GM12891 (cell line): Measurements from ENCODE around the gene ADAM29.

ENCODE experiments used
- POLR2A ChIP-seq: IDR thresholded peaks from 2 replicates; pipeline ENCODE4 v1.6.1; 2011; ENCODE audit warnings: low read depth, low read length, control low read depth
- POLR2AphosphoS5 ChIP-seq: IDR thresholded peaks from 2 replicates; pipeline ENCODE4 v1.6.1; 2011; ENCODE audit warnings: low read depth, low read length, control low read depth
- SPI1 ChIP-seq: IDR thresholded peaks from 2 replicates; pipeline ENCODE4 v1.6.1; 2011; ENCODE audit warnings: low read depth, low read length, control low read depth

DNA sequence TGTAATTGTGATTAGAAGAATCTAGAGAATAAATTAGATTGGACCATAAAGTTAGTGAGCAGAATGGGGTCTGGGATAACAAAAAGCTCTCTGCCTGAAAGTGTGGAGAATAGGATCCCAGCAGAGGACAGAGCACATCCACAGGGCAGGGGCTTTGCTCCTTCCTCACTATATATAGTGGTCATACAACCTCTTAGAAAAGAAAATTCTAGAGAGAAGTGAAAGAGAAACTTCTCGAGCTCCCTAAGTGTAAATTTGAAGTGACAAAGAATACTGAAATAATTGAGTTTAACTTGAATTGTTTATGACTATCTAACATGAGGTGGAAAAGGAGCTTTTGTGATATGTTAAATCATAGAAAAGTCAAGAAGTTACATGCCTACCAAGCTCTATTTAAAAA, 14.9 kb downstream of the ADAM29 start:
- TF ChIP-seq POLR2AphosphoS5 (no peak), POLR2A (no peak), SPI1 (no peak)
